H1 (cell line): Measurements from ENCODE around the gene FAR2. TPM values are rescaled to one million over a fixed set of nuclear protein-coding genes. Genes with fewer than 3 reads are reported as not detected.

Experiments used
- CTCF ChIA-PET: fragments of 300-600 bp; sonication (Branson Sonifier 250); formaldehyde crosslinking; loops from one replicate; lab custom pipeline; 2021; ENCODE audit not compliant: partially characterized antibody; lab: Charles Lee
- POLR2A ChIA-PET: fragments of 300-600 bp; sonication (Branson Sonifier 250); formaldehyde crosslinking; loops from one replicate; lab custom pipeline; 2021; ENCODE audit warnings: inconsistent platforms; ENCODE audit not compliant: partially characterized antibody; lab: Charles Lee
- DNase-seq, 2 experiments: peaks; one replicate each; pipeline versions ENCODE4 v3.0.0 to v3.0.0-alpha.2; 2010 to 2022; ENCODE audit warnings: low spot score in 2 of 2, low read depth in 1 of 2, mixed read lengths in 1 of 2
- FAIRE-seq: peaks from 2 replicates; lab custom pipeline; 2011; peaks lifted over from hg19 to GRCh38; lab: Jason Lieb, UNC
- H2AFZ ChIP-seq: 2 replicates; pipeline ENCODE4 v1.8.1; 2012; ENCODE audit warnings: low read length, inconsistent platforms
- H2AK5ac ChIP-seq: 2 replicates; pipeline ENCODE4 v1.6.1; 2013; ENCODE audit warnings: low read depth, low read length
- H2BK120ac ChIP-seq: replicated peaks from 2 replicates; pipeline ENCODE3; 2013; ENCODE audit warnings: low read depth, low read length, inconsistent platforms
- H2BK12ac ChIP-seq: 2 replicates; pipeline ENCODE4 v1.6.1; 2013; ENCODE audit warnings: low read depth, low read length
- H2BK15ac ChIP-seq: 2 replicates; pipeline ENCODE4 v1.6.1; 2013; ENCODE audit warnings: low read length
- H2BK20ac ChIP-seq: 2 replicates; pipeline ENCODE4 v1.6.1; 2013; ENCODE audit warnings: low read length
- H2BK5ac ChIP-seq: 2 replicates; pipeline ENCODE4 v1.6.1; 2013; ENCODE audit warnings: low read depth, low read length
- H3K14ac ChIP-seq: 2 replicates; pipeline ENCODE4 v1.6.1; 2013; ENCODE audit warnings: inconsistent platforms; ENCODE audit not compliant: insufficient read length
- H3K18ac ChIP-seq: 2 replicates; pipeline ENCODE4 v1.6.1; 2013; ENCODE audit warnings: low read length; ENCODE audit errors: extremely low read depth
- H3K23ac ChIP-seq: 2 replicates; pipeline ENCODE4 v1.6.1; 2013; ENCODE audit warnings: inconsistent platforms; ENCODE audit not compliant: insufficient read length
- H3K23me2 ChIP-seq: 2 replicates; pipeline ENCODE4 v1.6.1; 2013; ENCODE audit warnings: low read depth, low read length
- H3K27ac ChIP-seq: 2 replicates; pipeline ENCODE4 v1.6.1; 2011; ENCODE audit warnings: low read depth, low read length, inconsistent platforms
- H3K27me3 ChIP-seq, 4 experiments: replicated peaks in 1 of 4; 1 replicate in 1 of 4; 2 replicates in 3 of 4; pipeline versions ENCODE4 v1.6.1 to v1.8.1; 2011 to 2013; ENCODE audit warnings: low read length in 3 of 4, mild to moderate bottlenecking in 3 of 4, inconsistent platforms in 2 of 4, mixed read lengths in 2 of 4, moderate library complexity in 1 of 4; ENCODE audit not compliant: control insufficient read depth in 3 of 4, insufficient read depth in 3 of 4; ENCODE audit errors: extremely low read depth in 1 of 4
- H3K36me3 ChIP-seq, 4 experiments: 2 replicates each; pipeline versions ENCODE4 v1.6.1 to v1.8.1; 2011 to 2013; ENCODE audit warnings: mild to moderate bottlenecking in 4 of 4, low read length in 3 of 4, moderate library complexity in 2 of 4, control low read depth in 1 of 4, inconsistent platforms in 1 of 4; ENCODE audit not compliant: insufficient read depth in 4 of 4, control insufficient read depth in 2 of 4
- H3K4ac ChIP-seq: replicated peaks from 2 replicates; pipeline ENCODE3; 2013; ENCODE audit warnings: low read length, low read depth, mixed read lengths, inconsistent platforms; ENCODE audit not compliant: insufficient read length
- H3K4me1 ChIP-seq, 4 experiments: replicated peaks in 1 of 4; 1 replicate in 1 of 4; 2 replicates in 3 of 4; pipeline versions ENCODE4 v1.6.1 to v1.8.1; 2011 to 2013; ENCODE audit warnings: low read length in 3 of 4, inconsistent platforms in 2 of 4, mixed read lengths in 1 of 4; ENCODE audit not compliant: insufficient read depth in 4 of 4, control insufficient read depth in 3 of 4
- H3K4me2 ChIP-seq, 2 experiments: 2 replicates each; pipeline versions ENCODE4 v1.6.1 to v1.8.1; 2011 to 2013; ENCODE audit warnings: low read depth in 2 of 2, low read length in 2 of 2, control low read depth in 1 of 2, inconsistent platforms in 1 of 2, mild to moderate bottlenecking in 1 of 2; ENCODE audit not compliant: insufficient read depth in 1 of 2
- H3K4me3 ChIP-seq, 4 experiments: fragments of 200-600, 300-600 bp in 1 of 4; sonication (generic), shearing (Covaris generic), sonication (Bioruptor Twin) in 1 of 4; 2 replicates each; pipeline versions ENCODE4 v1.5.1 to v1.8.1; 2011 to 2016; ENCODE audit warnings: low read length in 4 of 4, low read depth in 3 of 4, control low read depth in 2 of 4, inconsistent platforms in 2 of 4, mild to moderate bottlenecking in 2 of 4, mixed read lengths in 1 of 4, moderate library complexity in 1 of 4; ENCODE audit not compliant: insufficient read depth in 2 of 4; ENCODE audit errors: extremely low read depth in 1 of 4
- H3K56ac ChIP-seq: replicated peaks from 2 replicates; pipeline ENCODE3; 2013; ENCODE audit warnings: low read depth, mild to moderate bottlenecking, mixed read lengths, low read length, inconsistent platforms; ENCODE audit not compliant: insufficient read length
- H3K79me1 ChIP-seq: 2 replicates; pipeline ENCODE4 v1.6.1; 2013; ENCODE audit warnings: low read depth, low read length, control low read depth
- H3K79me2 ChIP-seq, 2 experiments: 2 replicates each; pipeline versions ENCODE4 v1.6.1 to v1.8.1; 2012 to 2013; ENCODE audit warnings: low read length in 2 of 2, mild to moderate bottlenecking in 2 of 2, inconsistent platforms in 1 of 2; ENCODE audit not compliant: insufficient read depth in 2 of 2, control insufficient read depth in 1 of 2
- H3K9ac ChIP-seq, 4 experiments: replicated peaks in 1 of 4; 1 replicate in 1 of 4; 2 replicates in 3 of 4; pipeline versions ENCODE4 v1.6.1 to v1.8.1; 2011 to 2013; ENCODE audit warnings: low read depth in 3 of 4, low read length in 3 of 4, control low read depth in 2 of 4, mild to moderate bottlenecking in 2 of 4, moderate library complexity in 2 of 4, inconsistent platforms in 1 of 4; ENCODE audit errors: extremely low read depth in 1 of 4
- H3K9me3 ChIP-seq, 2 experiments: 2 replicates each; pipeline versions ENCODE4 v1.6.1 to v1.8.1; 2012 to 2013; ENCODE audit warnings: mild to moderate bottlenecking in 2 of 2, moderate library complexity in 2 of 2, control low read depth in 1 of 2, inconsistent platforms in 1 of 2, low read depth in 1 of 2, low read length in 1 of 2, mixed read lengths in 1 of 2; ENCODE audit not compliant: insufficient read depth in 2 of 2
- H4K20me1 ChIP-seq, 2 experiments: replicated peaks in 1 of 2; 2 replicates each; pipeline versions ENCODE3 to v1.8.1; 2011 to 2013; ENCODE audit warnings: inconsistent platforms in 2 of 2, low read length in 2 of 2, mild to moderate bottlenecking in 1 of 2; ENCODE audit not compliant: insufficient read depth in 2 of 2, control insufficient read depth in 1 of 2
- H4K5ac ChIP-seq: 2 replicates; pipeline ENCODE4 v1.6.1; 2013; ENCODE audit warnings: low read length, low read depth, mixed read lengths, inconsistent platforms; ENCODE audit not compliant: insufficient read length
- H4K8ac ChIP-seq: 2 replicates; pipeline ENCODE4 v1.8.0; 2013; ENCODE audit warnings: mild to moderate bottlenecking, moderate library complexity, low read length, inconsistent platforms; ENCODE audit not compliant: insufficient read depth; ENCODE audit errors: extremely low read depth
- H4K91ac ChIP-seq: replicated peaks from 2 replicates; pipeline ENCODE3; 2013; ENCODE audit warnings: low read length, mixed read lengths, inconsistent platforms; ENCODE audit not compliant: insufficient read length
- POLR2A ChIP-seq, 2 experiments: IDR thresholded peaks; 1 replicate in 1 of 2; 2 replicates in 1 of 2; pipeline ENCODE4 v1.6.1; 2011; ENCODE audit warnings: low read depth in 2 of 2, low read length in 2 of 2, mild to moderate bottlenecking in 2 of 2; ENCODE audit errors: control extremely low read depth in 1 of 2
- SIN3A ChIP-seq, 2 experiments: IDR thresholded peaks in 1 of 2; conservative IDR thresholded peaks in 1 of 2; 2 replicates each; pipeline ENCODE4 v1.6.1; 2011 to 2012; ENCODE audit warnings: low read length in 2 of 2, improper control_type of control experiment in 1 of 2, low read depth in 1 of 2, mild to moderate bottlenecking in 1 of 2
- SRF ChIP-seq: IDR thresholded peaks from 2 replicates; pipeline ENCODE4 v1.6.1; 2011; ENCODE audit warnings: mild to moderate bottlenecking, low read depth, low read length, moderate library complexity
- SUZ12 ChIP-seq: fragments of 200-600 bp; sonication (generic); IDR thresholded peaks from 2 replicates; pipeline ENCODE4 v1.6.1; 2012; ENCODE audit warnings: mild to moderate bottlenecking, inconsistent platforms, low read length, moderate library complexity, mixed read lengths
- TAF1 ChIP-seq: IDR thresholded peaks from 2 replicates; pipeline ENCODE4 v1.6.1; 2011; ENCODE audit warnings: mild to moderate bottlenecking, low read depth, low read length
- WGBS, 2 experiments: shearing (Covaris generic) in 1 of 2; methylation state at CpG; one replicate each; pipeline versions ENCODE4 v1.1.6 to v1.1.7; 2013 to 2015; ENCODE audit warnings: low lambda C conversion rate in 2 of 2, mixed read lengths in 2 of 2, inconsistent platforms in 1 of 2, low coverage in 1 of 2, missing lambda C conversion rate in 1 of 2; ENCODE audit not compliant: insufficient replicate concordance in 2 of 2, insufficient coverage in 1 of 2, insufficient read length in 1 of 2; ENCODE audit errors: extremely low coverage in 1 of 2, missing lambda C conversion rate in 1 of 2; 5-methylcytosine and 5-hydroxymethylcytosine counted together
- polyA plus RNA-seq, 7 experiments: library from polyadenylated mRNA; depleted of rRNA in 3 of 7; stranded (reverse) in 5 of 7; unstranded in 2 of 7; fragments of >200 nt in 5 of 7; fragments of 200-250 nt in 2 of 7; gene quantifications; 1 replicate in 5 of 7; 2 replicates in 1 of 7; 4 replicates in 1 of 7; pipeline versions ENCODE4 v1.2.1 to v1.2.3, GENCODE V29; 2011 to 2013; ENCODE audit warnings: missing spikeins in 2 of 7, mixed read lengths in 2 of 7
- total RNA-seq: library from RNA; stranded (reverse); fragmentation: NEBNext Ultra II Directional; extraction: Animal tissue kit (Norgen Biotek cat#: 25700); gene quantifications from 2 replicates; pipeline ENCODE4 v1.2.1, GENCODE V29; 2021

The FAR2 gene
- total and polyA plus RNA-seq, 2 of the 8 experiments (the other 6 are each of a cell fraction or from before 2014, with no cell fraction given): 24.0 to 24.1 TPM

GRCh38 chr12:29269706-29270408, 120.8 kb downstream of the FAR2 start:
- Histone ChIP-seq H2AFZ (no peak overlapping the region), H3K4me1 (peaks cover 0 to 4% (median 3%) of the 10 kb centered on the region in 4 experiments; a peak in 4 of 7 replicates), H2BK20ac (no peak overlapping the region), H3K4ac (no peak overlapping the region), H4K5ac (no peak overlapping the region), H2BK12ac (no peak overlapping the region), H4K8ac (no peak overlapping the region), H3K27ac (no peak overlapping the region), H3K4me2 (no peak overlapping the region), H4K91ac (no peak overlapping the region), H3K9ac (no peak overlapping the region), H3K79me1 (no peaks in the 10 kb centered on the region), H3K4me3 (no peak overlapping the region), H3K56ac (no peak overlapping the region), H3K9me3 (no peaks in the 10 kb centered on the region), H3K23me2 (no peaks in the 10 kb centered on the region), H3K27me3 (no peaks in the 10 kb centered on the region), H2BK5ac (no peak overlapping the region), H2AK5ac (no peak overlapping the region), H3K79me2 (no peaks in the 10 kb centered on the region), H3K36me3 (no peaks in the 10 kb centered on the region; a peak in 2 of 8 replicates), H3K23ac (no peak overlapping the region), H3K18ac (no peak overlapping the region), H2BK15ac (no peak overlapping the region), H4K20me1 (no peaks in the 10 kb centered on the region), H3K14ac (no peak overlapping the region), H2BK120ac (no peak overlapping the region)
- no peak for FAIRE-seq
- ChIA-PET CTCF (interaction anchor here (0.9 kb wide), 1 partner anchor 48 kb away, joined by 3 read pairs; no protein-coding TSS in a partner anchor), POLR2A (no interaction called here)
- no peak for DNase-seq
- WGBS, 2 experiments: 96% methylated on average over 5 of the region's 5 CpGs; no CpG with 5 or more reads in 1 of the 2 experiments
- TF ChIP-seq SRF (no peak), TAF1 (no peak), SIN3A (conservative IDR thresholded peaks at IDR 0.05 in 1 of 2, IDR thresholded peaks at IDR 0.05 in 1 of 2; ENCODE audit: low read depth in 1 of 2, low read length in 2 of 2) (no peak), SUZ12 (no peak), POLR2A (IDR thresholded peaks at IDR 0.05; ENCODE audit: control extremely low read depth in 1 of 2, low read depth in 2 of 2, low read length in 2 of 2) (no peak)
